Psoas muscle (tissue), 8 donors: ENCODE data around the gene EML4. TPM values are rescaled to one million over a fixed set of nuclear protein-coding genes. Genes with fewer than 3 reads are reported as not detected.

Experiments used
- ATAC-seq, 4 donors: fragments of 200-7000 bp; cut with Tn5 transposase; one replicate each; pipeline ENCODE4 v1.9.1; 2020; ENCODE audit warnings: moderate library complexity in 3 of 4, mild to moderate bottlenecking in 2 of 4
- DNase-seq, 2 donors: peaks; one replicate each; pipeline ENCODE4 v3.0.0-alpha.2; 2020
- H3K27ac ChIP-seq: fragments of 200-600 bp; one replicate; pipeline ENCODE4 v1.8.0; 2022
- H3K27me3 ChIP-seq, 3 donors: fragments of 200-600 bp in 1 of 3; one replicate each; pipeline versions ENCODE4 v1.6.1 to v1.8.0; 2013 to 2022; ENCODE audit warnings: low read length in 2 of 3, mild to moderate bottlenecking in 2 of 3, moderate library complexity in 1 of 3; ENCODE audit not compliant: insufficient read depth in 3 of 3
- H3K36me3 ChIP-seq, 2 donors: fragments of 200-600 bp in 1 of 2; one replicate each; pipeline versions ENCODE4 v1.6.1 to v1.8.0; 2013 to 2022; ENCODE audit warnings: low read depth in 1 of 2, mild to moderate bottlenecking in 1 of 2, moderate library complexity in 1 of 2; ENCODE audit not compliant: insufficient read depth in 1 of 2
- H3K4me1 ChIP-seq: fragments of 200-600 bp; one replicate; pipeline ENCODE4 v1.8.0; 2022
- H3K4me3 ChIP-seq: fragments of 200-600 bp; one replicate; pipeline ENCODE4 v1.8.0; 2022; ENCODE audit warnings: mild to moderate bottlenecking
- H3K9me3 ChIP-seq: fragments of 200-600 bp; one replicate; pipeline ENCODE4 v1.8.0; 2022
- CTCF ChIP-seq: fragments of 200-600 bp; IDR thresholded peaks from one replicate; pipeline ENCODE4 v1.8.0; 2022; ENCODE audit warnings: antibody characterized with exemption
- WGBS, 3 donors: extraction: QIAGEN DNeasy Blood & Tissue Kit; methylation state at CpG; one replicate each; pipeline versions ENCODE4 v1.1.6 to v1.1.7; 2013; 5-methylcytosine and 5-hydroxymethylcytosine counted together
- intact Hi-C, 2 donors: fragments of 100-400 bp; cut with DNase I; formaldehyde crosslinking; loops; one replicate each; pipeline versions ENCODE4 v1.11.0 to v1.14.2; 2022
- polyA plus RNA-seq, 3 donors: library from polyadenylated mRNA; stranded (reverse); fragments of 200-250 nt; gene quantifications; one replicate each; pipeline ENCODE4 v1.2.3, GENCODE V29; 2013
- total RNA-seq, 4 donors: library from RNA; stranded (reverse); fragmentation: NEBNext Ultra II Directional in 2 of 4; extraction: Animal tissue kit (Norgen Biotek cat#: 25700) in 2 of 4; gene quantifications; one replicate each; pipeline versions ENCODE4 v1.2.1 to v1.2.4, GENCODE V29; 2021 to 2023
- donor health status: healthy with polysubstance abuse.
- donor health status: DM: no; HTN: no; CAD: no; lungs with moderate emphysema.
- donor health status: Bipolar disorder and iron deficiency.
- donor health status: healthy.
- donor health status: DM: yes; HTN: yes; CAD: no.
- donor health status: DM: no; HTN: no; CAD: no.
- donor health status: DM: no; HTN: no; CAD: no.
- donor health status: DM: yes; HTN: yes; CAD: no.

Gene EML4
- total and polyA plus RNA-seq, 7 donors, result 2.7 to 8.9 (median 5.0) TPM

- ATAC-seq (peak in 2 of 4 donors; percentile 4 to 18), DNase-seq (no peak)
- no peaks in the 10 kb centered on the region for H3K36me3 ChIP-seq
- H3K27me3 ChIP-seq, result no peaks in the 10 kb centered on the region
- no peaks in the 10 kb centered on the region for H3K9me3 ChIP-seq
- TF ChIP-seq CTCF, result no peak
- H3K27ac ChIP-seq, result peak overlapping the region; percentile 93
- intact Hi-C loops, result loop anchor here (2.0 to 10.0 kb wide), 3 partner anchors 264 to 526 kb away; no protein-coding TSS in a partner anchor
- peaks cover 37% of the 10 kb centered on the region for H3K4me1 ChIP-seq
- peak overlapping the region; percentile 81 for H3K4me3 ChIP-seq
- WGBS, 3 donors, result 0 to 1% (median 0%) methylated on average over 15 of the region's 15 CpGs
These were observed 191.3 kb downstream of the EML4 start for GRCh38 chr2:42360493-42360889.

GRCh38 chr2:42360890-42361727 is 192.0 kb downstream of the EML4 start, which contains the start of gene COX7A2L:
COX7A2L (minus strand) TSS chr2:42361217; CDS start chr2:42361161, 56 bp downstream.
- Histone ChIP-seq H3K27ac (peak within 1 kb of the TSS; percentile 93), H3K4me1 (peaks cover 37% of the 10 kb centered on the region), H3K4me3 (peak within 1 kb of the TSS; percentile 81), H3K27me3 (no peaks in the 10 kb centered on the region), H3K9me3 (no peaks in the 10 kb centered on the region), H3K36me3 (no peaks in the 10 kb centered on the region)
- 0% methylated on average over 46 to 61 of the region's 61 CpGs for WGBS, 3 donors
- ATAC-seq (peak; percentile 97 to 100 (median 99)), DNase-seq (peak; percentile 96 to 99)
- intact Hi-C loops, result loop anchor here (2.0 to 10.0 kb wide), 3 partner anchors 264 to 526 kb away; no protein-coding TSS in a partner anchor
- TF ChIP-seq CTCF, result peak; percentile 28

- no peak for ATAC-seq
These were observed 192.7 kb downstream of the EML4 start for GRCh38 chr2:42361728-42362283.

GRCh38 chr2:42363413-42363812 is 194.3 kb downstream of the EML4 start:
- no peaks in the 10 kb centered on the region for H3K27me3 ChIP-seq
- DNase-seq, result no peak
- no peaks in the 10 kb centered on the region for H3K36me3 ChIP-seq
- H3K27ac ChIP-seq, result no peak overlapping the region
- H3K4me3 ChIP-seq, result no peak overlapping the region
- intact Hi-C loops, result loop anchor here (2.0 to 10.0 kb wide), 3 partner anchors 269 to 529 kb away; no protein-coding TSS in a partner anchor
- TF ChIP-seq CTCF, result no peak
- no peaks in the 10 kb centered on the region for H3K9me3 ChIP-seq
- ATAC-seq, result no peak
- H3K4me1 ChIP-seq, result peaks cover 22% of the 10 kb centered on the region
- 83 to 89% (median 84%) methylated on average over 3 of the region's 3 CpGs for WGBS, 3 donors

More at GRCh38 chr2:42361728-42362283, 192.7 kb downstream of the EML4 start:
- Histone ChIP-seq H3K27ac (peak overlapping the region; percentile 93), H3K4me1 (peaks cover 37% of the 10 kb centered on the region), H3K9me3 (no peaks in the 10 kb centered on the region), H3K27me3 (no peaks in the 10 kb centered on the region), H3K36me3 (no peaks in the 10 kb centered on the region), H3K4me3 (peak overlapping the region; percentile 81)
- 28 to 32% (median 29%) methylated on average over 6 of the region's 6 CpGs for WGBS, 3 donors
- TF ChIP-seq CTCF, result no peak
- intact Hi-C loops, result loop anchor here (2.0 to 10.0 kb wide), 4 partner anchors 265 to 527 kb away; no protein-coding TSS in a partner anchor
- no peak for DNase-seq
